ENCODE results near the gene FNDC8.
"Not testable (repeated sequence)": the region's sequence is repeated elsewhere in the genome, so short reads cannot be mapped to it uniquely, and the experiment has no call there.

The FNDC8 gene

DNA sequence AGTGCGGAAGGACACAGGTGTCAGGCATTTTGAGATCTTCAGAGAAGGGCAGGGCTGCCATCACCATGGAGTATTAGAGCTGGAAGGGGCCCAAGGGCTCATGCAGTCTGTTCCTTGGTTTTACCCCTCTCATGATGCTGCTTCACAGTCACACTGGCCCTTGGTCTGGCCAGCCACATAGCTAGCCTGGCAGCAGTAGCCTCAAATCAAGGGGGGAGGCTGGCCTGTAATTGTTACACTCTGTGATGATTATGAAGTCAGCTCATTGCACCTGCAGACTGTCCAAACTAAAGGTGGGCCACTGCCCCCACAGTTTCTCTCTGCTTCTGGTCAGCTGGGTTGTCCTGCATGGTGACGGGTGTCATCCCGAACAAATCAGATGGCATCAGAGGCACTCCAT, at the start of gene FNDC8:
TSS of gene FNDC8 (plus strand) at position 301 of the 400 bp plus-strand sequence. CDS start at position 380, 79 bp downstream.
- no peak for DNase-seq (ENCODE audit: low read depth in 2 of 2)

DNA sequence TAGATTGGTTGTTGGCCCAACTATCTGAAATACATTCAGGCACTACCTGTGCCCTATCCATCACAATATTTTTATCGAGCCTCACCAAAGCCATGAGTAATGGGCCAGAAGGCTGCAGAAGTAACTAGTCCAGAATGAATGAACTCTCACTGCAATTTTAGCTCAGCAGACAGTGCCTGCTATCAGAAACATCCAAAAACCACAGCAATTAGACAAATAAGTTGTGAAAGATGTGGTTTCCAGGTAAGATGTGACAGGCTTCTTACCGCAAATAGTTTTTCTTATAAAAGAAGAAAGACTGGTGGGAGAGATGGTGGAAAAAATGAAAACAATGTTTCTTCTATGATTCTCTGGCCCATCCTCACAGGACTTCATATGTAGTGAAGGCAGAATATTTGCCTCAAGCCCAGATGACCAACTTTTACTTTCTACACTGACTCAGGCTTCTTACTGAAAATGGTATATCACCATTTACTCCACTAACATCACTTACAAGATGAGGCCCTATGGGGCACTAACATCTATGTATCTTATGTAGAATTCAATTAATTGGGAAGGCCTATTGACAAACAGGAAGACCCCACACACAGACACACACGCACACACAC, 48.1 kb upstream of the FNDC8 start:
- DNase-seq (ENCODE audit: low read depth in 2 of 2): no peak

DNA sequence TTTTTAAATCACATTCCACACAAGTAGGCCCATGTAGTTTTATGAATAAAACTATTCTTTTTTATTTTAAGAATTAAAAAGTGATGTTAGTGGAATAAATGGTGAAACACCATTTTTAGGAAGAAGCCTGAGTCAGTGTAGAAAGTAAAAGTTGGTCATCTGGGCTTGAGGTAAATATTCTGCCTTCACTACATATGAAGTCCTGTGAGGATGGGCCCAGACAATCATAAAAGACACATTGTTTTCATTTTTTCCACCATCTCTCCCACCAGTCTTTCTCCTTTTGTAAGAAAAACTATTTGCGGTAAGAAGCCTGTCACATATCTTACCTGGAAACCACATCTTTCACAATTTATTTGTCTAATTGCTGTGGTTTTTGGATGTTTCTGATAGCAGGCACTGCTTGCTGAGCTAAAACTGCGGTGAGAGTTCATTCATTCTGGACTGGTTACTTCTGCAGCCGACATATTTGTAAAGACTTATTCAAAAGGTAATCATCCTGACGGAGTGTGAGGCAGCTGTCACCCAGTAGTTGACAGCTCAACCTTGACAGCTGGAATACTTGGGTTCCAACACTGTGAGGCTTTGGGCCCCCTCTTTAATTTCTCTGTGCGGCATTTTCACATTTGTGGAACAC, 47.3 kb upstream of the FNDC8 start:
- DNase-seq (ENCODE audit: low read depth in 2 of 2): no peak

DNA sequence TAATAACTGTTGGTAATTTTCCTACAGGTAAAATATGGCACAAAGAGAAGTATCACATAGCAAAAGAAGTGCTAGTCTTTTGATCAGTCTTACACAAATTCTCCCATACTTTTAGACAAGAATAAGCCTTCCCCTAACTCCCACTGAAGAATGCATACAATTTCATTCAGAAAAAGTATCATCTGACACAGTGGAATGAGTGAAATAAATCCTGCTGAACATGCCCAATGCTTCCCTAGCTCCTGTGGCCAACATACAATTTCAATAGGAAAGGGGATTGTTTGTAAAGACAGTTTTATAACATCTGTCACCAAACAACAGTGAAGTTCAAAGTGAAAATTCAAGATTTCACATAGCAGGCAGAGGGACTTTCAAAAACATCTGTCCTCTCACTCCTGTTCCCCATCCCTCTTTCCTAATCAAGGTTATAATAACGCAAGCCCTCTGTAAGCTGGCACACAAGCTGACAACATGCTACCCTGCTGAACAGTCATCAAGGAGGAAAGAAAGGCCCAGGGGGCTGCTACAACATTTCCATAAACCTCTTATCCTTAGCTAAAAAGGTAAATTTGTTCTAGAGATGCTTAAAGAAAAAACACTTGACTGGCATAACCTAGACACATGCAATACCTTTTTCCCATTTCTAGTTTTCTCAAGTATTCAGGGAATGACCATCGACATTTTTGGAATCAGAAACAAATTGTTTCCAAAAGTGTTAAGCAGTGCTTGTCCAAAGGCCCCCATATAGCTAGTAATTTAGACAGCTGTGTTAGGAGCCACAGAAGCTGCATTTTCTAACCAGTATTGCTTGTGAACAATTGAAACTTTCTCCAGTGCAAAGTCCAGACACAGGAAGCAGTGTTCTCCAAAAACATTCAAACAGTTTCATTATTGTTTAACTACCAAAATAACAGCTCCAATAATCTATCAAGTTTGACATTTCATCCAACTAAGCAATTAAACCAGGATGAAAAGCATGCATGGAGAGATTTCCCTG, 46.4 kb upstream of the FNDC8 start:
- DNase-seq (ENCODE audit: low read depth in 2 of 2): no peak

DNA sequence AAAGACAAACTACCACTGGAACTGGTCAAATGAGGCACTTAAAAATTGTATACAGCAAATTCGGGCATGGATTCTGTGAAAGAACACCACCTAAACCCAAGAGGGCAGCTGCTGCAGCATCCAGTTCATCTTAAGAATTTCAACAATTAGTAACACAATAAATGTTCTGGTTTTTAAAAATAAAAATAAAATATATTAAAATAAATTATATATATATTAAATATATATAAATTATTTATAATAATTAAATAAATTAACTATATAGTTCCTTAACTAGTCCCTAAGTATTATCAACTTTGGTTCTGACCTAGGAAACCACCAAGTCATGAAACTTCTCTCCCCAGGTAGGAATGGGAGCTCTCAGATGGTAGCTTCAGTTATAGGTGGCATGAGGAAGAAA, 44.5 kb upstream of the FNDC8 start:
- no peak for DNase-seq (ENCODE audit: low read depth in 2 of 2)

DNA sequence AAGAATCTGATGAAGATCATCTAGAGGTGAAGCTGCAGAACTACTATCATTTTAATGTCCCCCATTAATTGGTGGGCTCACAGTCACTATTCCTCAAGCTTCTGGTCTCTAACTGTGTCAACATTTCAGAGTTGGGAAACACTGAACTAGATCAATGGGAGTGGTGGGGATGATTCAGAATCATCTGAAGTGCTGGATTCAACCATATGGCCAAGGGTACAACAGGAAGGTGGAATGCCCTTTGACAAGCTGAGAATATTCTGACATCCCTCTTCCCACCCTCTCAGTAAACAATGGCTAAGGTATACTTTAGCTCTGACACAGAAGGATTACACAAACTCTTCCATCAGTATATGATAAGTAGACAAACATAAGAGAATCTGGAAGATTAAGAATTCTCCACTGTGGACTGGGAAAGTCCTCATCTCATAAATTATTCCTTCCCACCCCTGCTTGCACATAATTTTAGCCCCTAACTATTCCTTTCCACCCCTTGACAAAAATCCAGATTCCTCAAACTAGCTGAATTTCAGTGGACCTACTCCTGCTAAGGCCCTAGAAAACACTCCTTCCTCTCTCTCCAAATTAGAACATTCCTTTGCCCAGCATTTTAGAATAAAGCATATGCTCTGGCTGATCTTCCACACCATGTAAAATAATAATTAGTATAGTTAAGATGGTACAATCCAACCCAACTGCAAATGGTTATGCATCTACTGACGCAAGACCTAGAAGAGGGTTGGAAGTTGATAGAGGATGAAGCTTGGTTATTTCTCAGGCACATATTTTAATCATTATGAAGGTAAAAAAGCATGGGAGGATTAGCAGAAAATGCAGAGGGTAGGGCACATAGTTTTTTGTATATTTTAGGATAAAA, 41.6 kb upstream of the FNDC8 start:
- no peak for DNase-seq (ENCODE audit: low read depth in 2 of 2)

DNA sequence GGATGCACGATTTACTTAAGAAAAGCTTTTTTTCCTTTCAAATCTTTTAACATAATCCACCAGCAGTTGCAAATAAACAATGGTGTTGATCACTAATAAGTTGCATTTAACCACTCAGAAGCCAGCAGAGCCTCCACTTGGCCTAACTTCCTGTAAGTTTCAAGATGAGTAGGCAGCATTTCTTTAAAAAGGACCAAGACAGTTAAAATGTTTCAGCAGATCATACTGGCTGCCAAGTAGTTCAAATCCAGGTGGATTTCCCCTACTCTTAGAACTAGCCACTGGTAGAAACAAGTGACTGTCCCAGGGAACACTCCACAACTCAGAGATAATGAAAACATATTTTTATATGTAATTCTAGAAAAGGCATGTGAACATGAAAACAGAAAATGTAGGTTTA, 40.9 kb upstream of the FNDC8 start:
- no peak for DNase-seq (ENCODE audit: low read depth in 2 of 2)

DNA sequence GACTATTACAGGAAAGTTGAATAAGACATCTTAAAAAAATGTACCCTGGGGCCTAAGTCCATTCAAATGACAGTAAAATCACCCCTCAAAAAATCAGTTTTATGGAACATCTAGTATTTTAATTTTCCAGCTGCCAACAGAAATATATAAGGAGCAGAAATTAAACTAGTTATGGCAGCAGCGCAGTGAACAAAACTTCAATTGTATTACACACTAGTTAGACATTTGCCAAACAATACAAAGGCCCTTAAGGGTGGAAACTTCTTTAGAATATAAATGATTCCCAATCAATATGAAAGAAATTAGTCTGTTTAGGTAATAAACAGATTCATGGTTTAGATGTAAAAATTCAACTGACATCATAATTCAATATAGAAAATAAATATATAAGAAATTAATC, 39.8 kb upstream of the FNDC8 start:
- DNase-seq (ENCODE audit: low read depth in 2 of 2): no peak

DNA sequence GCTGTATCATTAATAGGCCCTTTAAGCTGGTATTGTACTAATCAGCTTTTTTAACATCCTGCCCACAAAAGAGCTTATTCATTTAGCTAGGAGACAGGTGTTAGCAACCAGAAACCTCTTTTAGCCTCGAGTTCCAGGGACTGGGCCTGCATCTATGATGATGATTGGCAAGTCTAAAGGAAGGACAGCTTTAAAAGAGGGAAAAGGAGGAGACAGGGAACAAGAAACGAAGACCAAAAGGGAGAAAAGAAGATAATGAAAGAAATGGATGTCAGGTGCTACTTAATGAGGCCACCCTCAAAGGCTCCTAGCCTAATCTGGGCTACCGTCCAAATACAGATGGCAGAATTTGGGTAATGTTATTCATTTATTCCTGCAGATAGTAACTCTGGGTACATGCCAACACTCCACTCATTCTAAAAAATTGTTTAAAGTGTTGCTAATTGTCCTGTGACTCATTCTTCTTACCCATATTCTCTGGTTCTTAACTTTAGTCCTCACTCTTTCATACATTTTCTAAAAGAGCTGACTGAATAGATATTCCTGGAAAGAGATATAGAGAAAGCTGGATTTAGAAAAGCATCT, 39.2 kb upstream of the FNDC8 start:
- DNase-seq (ENCODE audit: low read depth in 2 of 2): no peak

DNA sequence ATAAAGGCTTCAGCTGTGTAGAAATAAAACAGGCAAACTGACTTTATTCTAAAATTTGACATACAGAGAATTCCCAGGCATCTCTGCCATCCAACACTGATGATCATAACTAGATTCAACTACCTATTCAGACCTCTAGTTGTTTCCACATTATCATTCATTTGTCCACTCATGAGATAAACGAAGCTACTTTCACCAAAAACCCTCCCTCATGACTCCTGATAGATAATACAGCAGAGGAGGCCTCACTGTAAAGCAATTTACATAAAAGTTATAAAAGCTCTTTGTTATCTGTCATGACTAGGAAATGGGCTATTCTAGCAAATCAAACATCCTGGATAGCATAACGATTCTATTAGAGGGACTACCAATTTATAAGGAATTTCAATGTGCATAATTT, 38.3 kb upstream of the FNDC8 start:
- DNase-seq (ENCODE audit: low read depth in 2 of 2): no peak

DNA sequence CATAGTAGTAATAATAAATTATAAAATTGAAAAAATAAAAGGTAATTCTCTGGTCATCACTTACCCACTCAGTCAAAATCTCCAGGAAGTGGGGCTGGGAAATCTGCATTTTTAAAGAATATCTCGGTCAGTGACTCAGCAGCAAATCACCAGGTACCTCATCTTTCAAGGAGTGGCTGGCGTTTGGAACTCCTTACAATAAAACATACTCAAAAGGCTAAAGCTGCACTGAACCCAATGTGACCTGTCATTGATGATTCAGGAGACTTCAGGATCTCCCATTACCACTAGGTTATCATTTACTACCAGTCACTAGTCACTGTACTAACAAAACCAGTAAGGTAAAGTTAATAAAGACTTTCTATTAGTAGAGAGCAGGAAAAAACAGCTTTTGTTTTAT, 36.4 kb upstream of the FNDC8 start:
- DNase-seq (ENCODE audit: low read depth in 2 of 2): no peak

DNA sequence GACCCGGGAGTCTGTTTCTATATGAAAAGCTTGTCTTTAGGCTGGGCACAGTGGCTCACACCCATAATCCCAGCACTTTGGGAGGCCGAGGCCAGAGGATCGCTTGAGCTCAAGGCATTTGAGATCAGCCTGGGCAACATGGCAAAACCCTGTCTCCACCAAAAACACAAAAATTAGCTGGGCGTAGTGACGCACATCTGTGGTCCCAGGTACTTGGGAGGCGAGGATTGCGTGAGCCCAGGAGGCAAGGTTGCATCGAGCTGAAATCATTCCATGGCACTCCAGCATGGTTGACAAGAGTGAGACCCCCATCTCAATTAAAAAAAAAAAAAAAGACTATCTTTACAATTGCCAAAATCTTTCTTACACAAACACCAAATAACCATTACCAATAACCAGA, 35.3 kb upstream of the FNDC8 start:
- no peak for DNase-seq (ENCODE audit: low read depth in 2 of 2)

DNA sequence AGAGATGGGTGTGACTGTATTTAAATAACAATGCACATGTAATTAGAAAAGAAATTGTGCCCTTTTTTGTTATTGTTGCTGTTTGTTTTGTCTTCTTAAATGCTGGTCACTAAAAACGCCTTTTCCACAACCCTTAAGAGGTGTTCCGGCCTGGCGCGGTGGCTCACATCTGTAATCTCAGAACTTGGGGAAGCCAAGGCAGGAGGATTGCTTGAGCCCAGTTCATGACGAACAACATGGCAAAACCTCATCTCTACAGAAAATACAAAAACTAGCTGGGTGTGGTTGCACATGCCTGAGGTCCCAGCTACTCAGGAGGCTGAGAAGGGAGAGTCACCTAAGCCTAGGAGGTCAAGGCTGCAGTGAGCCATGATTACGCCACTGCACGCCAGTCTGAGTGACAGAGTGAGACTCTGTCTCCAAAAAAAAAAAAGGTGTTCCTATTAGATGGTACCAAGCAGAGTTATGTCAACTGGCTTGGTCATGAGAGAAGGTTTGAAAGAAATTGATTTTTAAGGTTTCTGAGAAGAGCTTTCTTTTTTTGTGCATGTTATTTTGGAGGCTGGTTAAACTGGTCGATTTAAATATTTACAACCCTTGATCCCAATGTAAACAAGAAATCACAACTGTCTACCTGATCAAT, 34.4 kb upstream of the FNDC8 start:
- DNase-seq (ENCODE audit: low read depth in 2 of 2): no peak

DNA sequence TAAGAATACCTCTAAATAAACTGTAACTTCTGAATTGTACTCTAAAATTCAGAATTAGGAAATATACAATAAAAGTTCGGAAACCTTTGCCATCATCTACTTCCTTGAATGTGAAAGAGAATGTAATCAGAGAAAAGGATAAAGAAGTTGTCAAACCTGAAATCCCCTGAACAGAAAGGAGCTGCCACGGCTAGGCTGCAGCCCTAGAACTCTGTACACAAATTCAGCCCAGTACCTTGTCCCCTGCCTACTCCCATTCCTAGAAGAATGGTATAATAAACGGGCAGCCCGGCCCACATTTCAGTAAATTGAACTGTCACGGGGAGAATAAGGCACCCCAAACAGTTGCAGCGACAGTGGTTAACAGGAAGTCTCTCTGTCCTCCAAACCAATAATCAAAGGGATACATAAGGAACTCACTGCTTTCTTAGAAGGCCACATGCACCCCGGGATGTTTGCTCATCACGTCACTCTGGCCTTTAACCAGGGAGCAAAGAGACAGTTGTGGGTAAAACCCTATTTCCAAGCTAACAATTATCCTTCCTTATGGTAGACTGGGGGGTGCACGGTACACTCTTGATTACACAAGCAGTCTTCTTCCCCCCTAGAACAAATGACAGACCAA, 33.6 kb upstream of the FNDC8 start:
- DNase-seq (ENCODE audit: low read depth in 2 of 2): no peak

DNA sequence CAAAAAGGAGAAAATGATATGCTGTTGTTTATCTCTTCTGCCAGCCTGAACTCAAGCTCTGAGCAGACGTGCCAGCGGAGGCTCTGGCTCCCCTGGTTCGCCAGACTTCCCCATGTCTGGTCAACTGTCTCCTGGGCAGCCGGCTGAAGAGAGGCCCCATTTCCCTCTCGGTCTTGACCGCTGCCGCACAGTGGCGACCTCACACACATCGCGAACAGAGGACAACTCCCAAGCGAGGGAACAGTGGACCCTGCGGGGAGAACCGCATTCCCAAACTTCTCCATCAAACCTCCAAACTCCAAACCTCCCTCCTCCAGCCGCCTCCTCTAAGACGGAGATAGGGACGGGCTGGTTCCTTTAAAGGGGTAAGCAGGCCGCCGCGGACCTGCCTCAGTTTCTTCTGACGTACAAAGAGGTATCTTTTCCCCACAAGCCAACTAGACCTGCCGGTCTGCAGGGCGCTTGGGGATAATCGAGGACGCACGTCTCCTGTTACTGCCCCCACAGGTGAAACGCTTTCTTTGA, 33.0 kb upstream of the FNDC8 start:
- DNase-seq (ENCODE audit: low read depth in 2 of 2): no peak

DNA sequence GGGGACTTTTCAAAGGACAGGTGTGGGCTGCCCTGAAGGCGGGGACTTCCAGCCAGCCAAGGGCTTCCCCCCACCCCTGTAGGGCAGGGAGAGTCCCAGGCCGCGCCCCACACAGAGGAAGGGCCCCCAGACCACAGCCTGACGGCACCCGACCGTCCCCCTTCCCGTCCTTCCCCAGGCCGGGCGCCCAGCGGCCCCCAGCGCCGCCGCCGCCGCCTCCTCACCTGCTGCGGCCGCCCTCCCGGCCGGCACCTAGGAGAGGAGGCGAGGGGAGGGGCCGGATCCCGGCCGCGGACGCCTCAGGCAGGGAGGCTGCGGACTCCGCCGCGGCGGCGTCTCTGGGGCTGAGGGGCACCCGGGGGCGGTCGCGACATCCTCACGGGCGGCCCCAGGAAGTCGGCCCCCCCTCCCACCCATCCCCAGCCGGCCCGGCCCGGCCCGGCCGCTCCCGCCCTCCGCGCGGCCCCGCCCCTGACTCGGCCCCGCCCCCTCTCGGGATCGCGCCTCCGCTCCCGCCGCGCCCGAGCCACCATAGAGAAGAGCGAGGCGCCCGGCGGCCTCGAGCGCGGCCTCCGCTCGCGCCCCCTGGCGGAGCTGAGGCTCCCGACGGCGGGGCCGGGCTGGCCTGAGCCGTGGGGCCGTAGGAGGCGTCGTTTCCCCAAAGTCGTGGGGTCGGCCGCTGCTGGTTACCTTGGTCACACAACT, 32.4 kb upstream of the FNDC8 start:
- DNase-seq (ENCODE audit: low read depth in 2 of 2): peak; percentile 75 to 85

DNA sequence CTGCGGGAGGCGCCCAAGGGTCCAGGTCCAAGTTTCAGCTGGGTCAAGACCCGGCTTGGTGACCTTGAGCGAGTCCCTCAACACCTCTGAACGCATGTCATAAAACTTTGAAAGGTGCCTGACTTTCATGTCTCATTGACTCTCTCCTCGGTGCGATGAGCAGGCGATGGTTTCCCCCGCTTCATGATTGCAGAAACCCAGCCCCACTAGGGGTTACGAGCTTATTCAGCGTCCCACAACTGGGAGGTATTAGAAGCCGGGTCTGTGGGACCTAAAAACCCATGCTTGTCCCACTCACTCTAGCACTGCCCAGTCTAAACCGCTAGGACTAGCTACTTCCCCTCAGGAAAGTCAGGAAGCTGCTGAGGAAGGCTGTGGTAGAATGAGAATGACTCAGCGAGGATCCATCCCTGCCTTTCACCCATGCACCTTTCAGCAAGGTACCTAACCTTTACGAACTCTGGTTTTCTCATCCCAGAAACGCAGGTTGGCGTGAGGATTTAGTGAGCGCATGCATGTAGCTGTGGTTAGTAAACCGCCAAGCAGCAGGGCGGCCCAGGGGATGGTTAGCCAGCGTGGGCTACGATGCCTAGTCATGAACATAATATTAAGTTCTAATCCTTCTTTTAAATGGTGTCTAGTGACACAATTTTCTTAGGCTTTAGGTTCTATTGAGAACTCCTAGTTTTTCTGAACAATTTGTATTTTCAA, 31.7 kb upstream of the FNDC8 start:
- DNase-seq (ENCODE audit: low read depth in 2 of 2): peak in 1 of 2 donors; percentile 45

DNA sequence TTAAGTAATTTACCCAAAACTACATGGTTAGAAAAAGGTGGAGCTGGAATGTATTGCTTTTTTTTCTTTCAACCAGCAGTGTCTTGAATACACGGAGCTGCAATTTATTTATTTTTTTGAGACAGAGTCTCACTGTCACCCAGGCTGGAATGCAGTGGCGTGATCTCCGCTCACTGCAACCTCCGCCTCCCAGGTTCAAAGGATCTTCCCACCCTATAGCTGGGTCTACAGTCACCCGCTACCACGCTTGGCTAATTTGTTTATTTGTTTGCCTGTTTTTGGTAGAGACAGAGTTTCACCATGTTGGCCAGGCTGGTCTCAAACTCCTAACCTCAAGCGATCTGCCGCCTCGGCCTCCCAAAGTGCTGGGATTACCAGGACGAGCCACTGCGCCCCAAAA, 30.7 kb upstream of the FNDC8 start:
- not testable (repeated sequence) for DNase-seq (ENCODE audit: low read depth in 2 of 2)

DNA sequence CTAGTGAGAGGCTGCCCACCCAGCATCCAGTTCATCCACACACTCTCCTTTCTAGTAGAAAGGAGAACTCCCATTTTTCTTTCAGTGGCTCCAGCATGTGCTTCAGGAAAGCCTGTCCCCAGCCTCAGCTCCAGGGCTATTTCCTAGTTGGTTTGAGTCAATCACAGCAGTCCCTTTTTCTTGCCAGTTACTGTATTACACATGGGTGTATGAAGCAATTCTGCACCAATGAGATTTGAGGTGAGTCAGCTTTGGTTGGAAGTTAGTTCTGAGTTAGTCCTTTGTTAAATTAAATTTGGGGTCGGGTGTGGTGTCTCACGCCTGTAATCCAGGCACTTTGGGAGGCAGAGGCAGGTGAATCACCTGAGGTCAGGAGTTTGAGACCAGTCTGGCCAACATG, 26.5 kb upstream of the FNDC8 start:
- no peak for DNase-seq (ENCODE audit: low read depth in 2 of 2)

All from activated CD8-positive, alpha-beta memory T cell treated with anti-CD3 and anti-CD28 coated beads for 4 hours (primary cell).